ENCODE data around the gene CD2BP2. TPM values are rescaled to one million over a fixed set of nuclear protein-coding genes. Genes with fewer than 3 reads are reported as not detected.
"Not testable (repeated sequence)": the region's sequence is repeated elsewhere in the genome, so short reads cannot be mapped to it uniquely, and the experiment has no call there.

CD2BP2 gene
- 31.6 and 31.9 TPM in 2 replicates for total RNA-seq

- DNase-seq (ENCODE audit: low read depth in 2 of 2) = peak; percentile 96 to 100
These were observed at the start of gene CD2BP2 for GRCh38 chr16:30355144-30355953. TSS of gene CD2BP2 (minus strand) at chr16:30355308. CDS start at chr16:30354681, 627 bp downstream.

- DNase-seq (ENCODE audit: low read depth in 2 of 2) = no peak
These were observed 46.8 kb upstream of the CD2BP2 start for GRCh38 chr16:30401768-30402425.

- DNase-seq (ENCODE audit: low read depth in 2 of 2) = no peak
These were observed 44.5 kb upstream of the CD2BP2 start for GRCh38 chr16:30399435-30400186.

GRCh38 chr16:30398661-30399434 lies 43.7 kb upstream of the CD2BP2 start:
- DNase-seq (ENCODE audit: low read depth in 2 of 2) = no peak

GRCh38 chr16:30397776-30398660 lies 42.9 kb upstream of the CD2BP2 start:
- DNase-seq (ENCODE audit: low read depth in 2 of 2) = no peak

GRCh38 chr16:30397056-30397455 lies 41.9 kb upstream of the CD2BP2 start:
- DNase-seq (ENCODE audit: low read depth in 2 of 2) = no peak

- not testable (repeated sequence) for DNase-seq (ENCODE audit: low read depth in 2 of 2)
These were observed 41.5 kb upstream of the CD2BP2 start for GRCh38 chr16:30396627-30397026.

- DNase-seq (ENCODE audit: low read depth in 2 of 2) = peak in 1 of 2 donors; percentile 34
These were observed 41.0 kb upstream of the CD2BP2 start for GRCh38 chr16:30395992-30396585.

GRCh38 chr16:30395155-30395991 lies 40.3 kb upstream of the CD2BP2 start, which contains the start of gene ZNF48:
TSS of gene ZNF48 (plus strand) at chr16:30395420. CDS start at chr16:30395795, 375 bp downstream.
- DNase-seq (ENCODE audit: low read depth in 2 of 2) = peak; percentile 93 to 96

GRCh38 chr16:30394592-30395154 lies 39.6 kb upstream of the CD2BP2 start:
- peak in 1 of 2 donors; percentile 22 for DNase-seq (ENCODE audit: low read depth in 2 of 2)

- DNase-seq (ENCODE audit: low read depth in 2 of 2) = no peak
These were observed 28.4 kb upstream of the CD2BP2 start for GRCh38 chr16:30383521-30383920.

GRCh38 chr16:30382111-30382881 lies 27.2 kb upstream of the CD2BP2 start, which contains the start of gene SEPTIN1:
TSS of gene SEPTIN1 (minus strand) at chr16:30382561. CDS start at chr16:30382542, 19 bp downstream.
- DNase-seq (ENCODE audit: low read depth in 2 of 2) = no peak

- no peak for DNase-seq (ENCODE audit: low read depth in 2 of 2)
These were observed 26.4 kb upstream of the CD2BP2 start for GRCh38 chr16:30381291-30382041.

- DNase-seq (ENCODE audit: low read depth in 2 of 2) = no peak
These were observed 25.7 kb upstream of the CD2BP2 start for GRCh38 chr16:30380803-30381208.

- DNase-seq (ENCODE audit: low read depth in 2 of 2) = no peak
These were observed 25.1 kb upstream of the CD2BP2 start for GRCh38 chr16:30380072-30380802.

GRCh38 chr16:30379158-30379783 lies 24.2 kb upstream of the CD2BP2 start:
- DNase-seq (ENCODE audit: low read depth in 2 of 2) = no peak

Measured in lung microvascular endothelial cell (primary cell).